K562 (cell line): Measurements from ENCODE around the gene ZNF616. TPM values are rescaled to one million over a fixed set of nuclear protein-coding genes. Genes with fewer than 3 reads are reported as not detected.

Source experiments
- ATAC-seq: fragments of 200-7000 bp; cut with Tn5 transposase; 3 replicates; pipeline ENCODE4 v1.9.1; 2020; ENCODE audit warnings: moderate library complexity
- BruUV-seq: library from RNA; stranded (reverse); fragments of 400-500 nt; replicated peaks from 2 replicates; lab custom pipeline; 2021; lab: Mats Ljungman, UMichigan
- CTCF ChIA-PET: fragments of 300-600 bp; formaldehyde crosslinking; extraction: SDS; loops from one replicate; lab custom pipeline; 2021; ENCODE audit warnings: low intra/inter-chr PET ratio; lab: Yijun Ruan, JAX
- POLR2A ChIA-PET: fragments of 300-600, 350-650 bp; sonication (Branson Sonifier 250); formaldehyde crosslinking; extraction: SDS; loops from one replicate; lab custom pipeline; 2021; ENCODE audit warnings: antibody characterized with exemption, inconsistent platforms; lab: Yijun Ruan, JAX
- DNase-seq, 4 experiments: peaks; one replicate each; pipeline versions ENCODE4 v3.0.0 to v3.0.0-alpha.2; 2011 to 2018; ENCODE audit warnings: low spot score in 3 of 4, mixed read lengths in 3 of 4; ENCODE audit errors: extremely low read depth in 1 of 4
- FAIRE-seq: peaks from 2 replicates; lab custom pipeline; 2011; peaks lifted over from hg19 to GRCh38; lab: Jason Lieb, UNC
- H2AFZ ChIP-seq: 2 replicates; pipeline ENCODE4 v1.6.0; 2011; ENCODE audit warnings: low read depth, low read length, control low read depth, inconsistent platforms
- H3K27ac ChIP-seq: fragments of 200-600 bp; 3 replicates; pipeline ENCODE4 v1.8.0; 2011; ENCODE audit warnings: low read depth, mild to moderate bottlenecking, control low read depth, inconsistent platforms, low read length, moderate library complexity, mixed read lengths; ENCODE audit errors: extremely low read depth
- H3K27me3 ChIP-seq, 2 experiments: fragments of 300-600 bp in 1 of 2; 2 replicates in 1 of 2; 3 replicates in 1 of 2; pipeline versions ENCODE4 v1.6.0 to v1.8.0; 2011; ENCODE audit warnings: inconsistent platforms in 2 of 2, low read length in 2 of 2, mild to moderate bottlenecking in 1 of 2, mixed read lengths in 1 of 2, moderate library complexity in 1 of 2; ENCODE audit not compliant: control insufficient read depth in 2 of 2, insufficient read depth in 2 of 2
- H3K36me3 ChIP-seq: fragments of 300-600 bp; 3 replicates; pipeline ENCODE4 v1.8.0; 2011; ENCODE audit warnings: mild to moderate bottlenecking, low read length, inconsistent platforms; ENCODE audit not compliant: control insufficient read depth, insufficient read depth
- H3K4me1 ChIP-seq, 2 experiments: fragments of 200-600 bp in 1 of 2; replicated peaks in 1 of 2; 2 replicates in 1 of 2; 3 replicates in 1 of 2; pipeline versions ENCODE4 v1.5.1 to v1.8.0; 2011; ENCODE audit warnings: inconsistent platforms in 2 of 2, low read length in 2 of 2, mild to moderate bottlenecking in 1 of 2, mixed read lengths in 1 of 2, moderate library complexity in 1 of 2; ENCODE audit not compliant: control insufficient read depth in 2 of 2, insufficient read depth in 2 of 2
- H3K4me2 ChIP-seq: 2 replicates; pipeline ENCODE4 v1.6.1; 2011; ENCODE audit warnings: low read length, control low read depth, inconsistent platforms, mixed read lengths; ENCODE audit not compliant: insufficient read depth
- H3K4me3 ChIP-seq: fragments of 200-600 bp; sonication (generic), shearing (Covaris generic); 2 replicates; pipeline ENCODE4 v1.5.1; 2016; ENCODE audit warnings: control low read depth, inconsistent platforms
- H3K79me2 ChIP-seq: fragments of 200-600 bp; 3 replicates; pipeline ENCODE4 v1.8.0; 2011; ENCODE audit warnings: low read length, inconsistent platforms; ENCODE audit not compliant: control insufficient read depth, insufficient read depth
- H3K9ac ChIP-seq, 2 experiments: 2 replicates each; pipeline versions ENCODE4 v1.6.0 to v1.6.1; 2011; ENCODE audit warnings: low read depth in 2 of 2, low read length in 2 of 2, control low read depth in 1 of 2, inconsistent platforms in 1 of 2, mild to moderate bottlenecking in 1 of 2, mixed read lengths in 1 of 2; ENCODE audit not compliant: insufficient read depth in 1 of 2
- H3K9me1 ChIP-seq: one replicate; pipeline ENCODE4 v1.6.0; 2011; ENCODE audit warnings: inconsistent platforms, mild to moderate bottlenecking, low read length, moderate library complexity; ENCODE audit not compliant: control insufficient read depth, insufficient read depth
- H3K9me3 ChIP-seq: replicated peaks from 2 replicates; pipeline ENCODE4 v1.5.1; 2011; ENCODE audit warnings: low read depth, low read length, inconsistent platforms; ENCODE audit not compliant: control insufficient read depth, insufficient read depth
- H4K20me1 ChIP-seq: replicated peaks from 2 replicates; pipeline ENCODE4 v1.6.1; 2011; ENCODE audit warnings: low read length, inconsistent platforms, mixed read lengths; ENCODE audit not compliant: control insufficient read depth, insufficient read depth
- FIP1L1 ChIP-seq: fragments of 200-400 bp; formaldehyde crosslinking; IDR thresholded peaks from 2 replicates; pipeline ENCODE4 v1.6.1; 2018; ENCODE audit warnings: mild to moderate bottlenecking, low read depth, low read length; ENCODE audit not compliant: poor library complexity, severe bottlenecking
- GABPA ChIP-seq: fragments of 200-800 bp; sonication (Bioruptor generic); conservative IDR thresholded peaks from 2 replicates; pipeline ENCODE4 v1.6.1; 2016; ENCODE audit warnings: low read depth, missing genetic modification characterization, missing compliant biosample characterization
- NR2C1 ChIP-seq, 2 experiments: fragments of 450-650 bp; IDR thresholded peaks; 2 replicates each; pipeline ENCODE4 v1.6.1; 2017; ENCODE audit warnings: mild to moderate bottlenecking in 2 of 2, antibody characterized with exemption in 1 of 2, inconsistent platforms in 1 of 2, missing compliant biosample characterization in 1 of 2, missing genetic modification characterization in 1 of 2
- PHB ChIP-seq: fragments of 250-450 bp; sonication (Bioruptor Pico); IDR thresholded peaks from 2 replicates; pipeline ENCODE4 v1.5.0; 2021
- ZBTB40 ChIP-seq, 2 experiments: fragments of 450-650 bp in 1 of 2; sonication (generic) in 1 of 2; formaldehyde crosslinking in 1 of 2; IDR thresholded peaks; 2 replicates each; pipeline versions ENCODE4 v1.7.1 to v1.9.0; 2016 to 2022; ENCODE audit warnings: inconsistent platforms in 1 of 2, mild to moderate bottlenecking in 1 of 2, missing genetic modification reagents in 1 of 2
- ZNF512 ChIP-seq: IDR thresholded peaks from 2 replicates; pipeline ENCODE4 v1.6.1; 2016; ENCODE audit warnings: missing genetic modification characterization, missing compliant biosample characterization
- WGBS: fragments of 100-300 bp; shearing (Covaris generic); methylation state at CpG from one replicate; pipeline ENCODE4 v1.1.6; 2016; ENCODE audit warnings: low coverage, mixed read lengths; ENCODE audit not compliant: insufficient coverage; ENCODE audit errors: missing lambda C conversion rate; 5-methylcytosine and 5-hydroxymethylcytosine counted together
- in situ Hi-C: fragments of 300-500 bp; cut with MboI; formaldehyde crosslinking; loops from 4 replicates; pipeline ENCODE4 v1.15.0; 2018; ENCODE audit warnings: inconsistent platforms, mixed read lengths
- intact Hi-C: fragments of 100-400 bp; cut with micrococcal nuclease; formaldehyde crosslinking; loops from 2 replicates; pipeline ENCODE4 v1.14.2; 2022
- polyA plus RNA-seq, 8 experiments: library from polyadenylated mRNA; depleted of rRNA in 4 of 8; stranded (reverse) in 5 of 8; unstranded in 3 of 8; fragments of >200 nt; fragmentation: Nextera tagmentation in 2 of 8; fragmentation: Illumina TruSeq in 1 of 8; extraction: Ambion mirVana in 2 of 8; extraction: Trizol in 1 of 8; gene quantifications; 2 replicates each; pipeline versions ENCODE4 v1.2.1 to v1.2.3, GENCODE V29; 2011 to 2014; ENCODE audit warnings: inconsistent platforms in 1 of 8, missing spikeins in 1 of 8
- total RNA-seq, 7 experiments: library from RNA; depleted of rRNA in 6 of 7; stranded (reverse); fragments of >200 nt in 6 of 7; fragmentation: Illumina TruSeq in 2 of 7; extraction: Trizol in 2 of 7; gene quantifications; 2 replicates each; pipeline versions ENCODE4 v1.2.1 to v1.2.3, GENCODE V29; 2011 to 2021; ENCODE audit warnings: low replicate concordance in 1 of 7

ZNF616 gene
- total and polyA plus RNA-seq, 9 of the 15 experiments (the other 6 are each of a cell fraction or from before 2014, with no cell fraction given), result 3.4 to 13.0 (median 6.7) TPM

GRCh38 chr19:52171321-52172169 is 31.8 kb upstream of the ZNF616 start, which contains the start of gene ZNF836:
Gene ZNF836 (minus strand): TSS chr19:52171621. CDS start chr19:52168072, 3,549 bp downstream.
- FAIRE-seq (no peak), DNase-seq (peak; percentile 59 to 76 (median 73)), ATAC-seq (peak; percentile 97)
- H3K9me1 ChIP-seq, result no peaks in the 10 kb centered on the region
- no peaks in the 10 kb centered on the region for H3K36me3 ChIP-seq
- WGBS, result 24% methylated on average over 26 of the region's 37 CpGs
- peaks cover 4% of the 10 kb centered on the region for H3K9me3 ChIP-seq
- no peak within 1 kb of the TSS; the same call in 2 of the 3 replicates for H3K27ac ChIP-seq
- peak within 1 kb of the TSS; percentile 78 for H3K4me2 ChIP-seq
- no TSS peak for BruUV-seq
- no peaks in the 10 kb centered on the region; a peak in 1 of 5 replicates for H3K27me3 ChIP-seq
- peak within 1 kb of the TSS; percentile 89 for H2AFZ ChIP-seq
- CTCF ChIA-PET, result no interaction called here
- H3K79me2 ChIP-seq, result no peaks in the 10 kb centered on the region
- H3K4me1 ChIP-seq, result peaks cover 0 to 4% of the 10 kb centered on the region in 2 experiments; a peak in 2 of 5 replicates
- no peaks in the 10 kb centered on the region for H4K20me1 ChIP-seq
- POLR2A ChIA-PET, result interaction anchor here (1.5 kb wide), 1 partner anchor 12 kb away, joined by 3 read pairs; no protein-coding TSS in a partner anchor
- intact Hi-C loops, result no loop called here
- H3K4me3 ChIP-seq, result peak within 1 kb of the TSS; percentile 52
- H3K9ac ChIP-seq, result peak within 1 kb of the TSS; percentile 43 to 84
- in situ Hi-C loops, result no loop called here
- TF ChIP-seq ZBTB40 (IDR thresholded peaks at IDR 0.05) (peak; percentile 58), ZBTB40 (CRISPR knock-in tag; IDR thresholded peaks at IDR 0.05) (no peak), PHB (no peak), FIP1L1 (no peak), ZNF512 (tag) (no peak), NR2C1 (IDR thresholded peaks at IDR 0.05) (peak; percentile 63), NR2C1 (tag; IDR thresholded peaks at IDR 0.05) (peak; percentile 45), GABPA (tag) (peak; percentile 73)
